Astrocyte (in vitro differentiated cells and primary cell): ENCODE measurements around the gene IFIT2. TPM values are rescaled to one million over a fixed set of nuclear protein-coding genes. Genes with fewer than 3 reads are reported as not detected.

Experiments
- DNase-seq: peaks from one replicate; pipeline ENCODE4 v3.0.0-alpha.2; 2010; ENCODE audit warnings: low read depth
- FAIRE-seq: peaks from 2 replicates; lab custom pipeline; 2011; peaks lifted over from hg19 to GRCh38; lab: Jason Lieb, UNC
- H2AFZ ChIP-seq: 2 replicates; pipeline ENCODE4 v1.6.0; 2012; ENCODE audit warnings: low read depth, low read length, inconsistent platforms
- H3K27ac ChIP-seq: 2 replicates; pipeline ENCODE4 v1.5.1; 2011; ENCODE audit warnings: low read depth, low read length, inconsistent platforms
- H3K27me3 ChIP-seq: 2 replicates; pipeline ENCODE4 v1.6.0; 2011; ENCODE audit warnings: low read length, inconsistent platforms; ENCODE audit not compliant: insufficient read depth
- H3K36me3 ChIP-seq: 2 replicates; pipeline ENCODE4 v1.5.1; 2011; ENCODE audit warnings: low read length, inconsistent platforms; ENCODE audit not compliant: insufficient read depth
- H3K4me1 ChIP-seq: 2 replicates; pipeline ENCODE4 v1.5.1; 2011; ENCODE audit warnings: low read length, inconsistent platforms; ENCODE audit not compliant: insufficient read depth
- H3K4me2 ChIP-seq: 2 replicates; pipeline ENCODE4 v1.6.0; 2012; ENCODE audit warnings: low read length, inconsistent platforms
- H3K4me3 ChIP-seq: 2 replicates; pipeline ENCODE4 v1.5.1; 2011; ENCODE audit warnings: low read depth, mild to moderate bottlenecking, low read length, inconsistent platforms; ENCODE audit not compliant: insufficient read depth
- H3K79me2 ChIP-seq: 2 replicates; pipeline ENCODE4 v1.6.0; 2012; ENCODE audit warnings: mild to moderate bottlenecking, low read length, inconsistent platforms; ENCODE audit not compliant: insufficient read depth
- H3K9ac ChIP-seq: 2 replicates; pipeline ENCODE4 v1.6.0; 2012; ENCODE audit warnings: mild to moderate bottlenecking, low read length, inconsistent platforms
- H3K9me3 ChIP-seq: 2 replicates; pipeline ENCODE4 v1.5.1; 2012; ENCODE audit warnings: low read depth, mild to moderate bottlenecking, low read length, inconsistent platforms; ENCODE audit not compliant: insufficient read depth
- H4K20me1 ChIP-seq: 2 replicates; pipeline ENCODE4 v1.6.0; 2012; ENCODE audit warnings: low read length, inconsistent platforms; ENCODE audit not compliant: insufficient read depth
- H3K27ac Mint-ChIP-seq: one replicate; pipeline ENCODE4 v1.8.0; 2021; ENCODE audit warnings: mild to moderate bottlenecking, mixed read lengths; ENCODE audit not compliant: unreplicated experiment
- H3K27me3 Mint-ChIP-seq: one replicate; pipeline ENCODE4 v1.8.0; 2021; ENCODE audit warnings: low read depth, mixed read lengths; ENCODE audit not compliant: unreplicated experiment
- H3K36me3 Mint-ChIP-seq: one replicate; pipeline ENCODE4 v1.8.0; 2021; ENCODE audit warnings: low read depth, mixed read lengths; ENCODE audit not compliant: unreplicated experiment
- H3K4me1 Mint-ChIP-seq: one replicate; pipeline ENCODE4 v1.8.0; 2021; ENCODE audit warnings: low read depth, mixed read lengths; ENCODE audit not compliant: unreplicated experiment
- H3K4me3 Mint-ChIP-seq: one replicate; pipeline ENCODE4 v1.8.0; 2021; ENCODE audit warnings: mild to moderate bottlenecking, moderate library complexity, mixed read lengths; ENCODE audit not compliant: unreplicated experiment
- H3K9me3 Mint-ChIP-seq: one replicate; pipeline ENCODE4 v1.8.0; 2021; ENCODE audit warnings: mild to moderate bottlenecking, mixed read lengths; ENCODE audit not compliant: unreplicated experiment
- CTCF ChIP-seq: IDR thresholded peaks from 2 replicates; pipeline ENCODE4 v1.5.1; 2011; ENCODE audit warnings: low read depth, mild to moderate bottlenecking, inconsistent platforms, low read length, moderate library complexity; ENCODE audit not compliant: insufficient read depth
- EZH2 ChIP-seq: IDR thresholded peaks from 2 replicates; pipeline ENCODE4 v1.6.1; 2012; ENCODE audit warnings: mild to moderate bottlenecking, low read length, inconsistent platforms; ENCODE audit not compliant: insufficient read depth
- total RNA-seq: library from RNA; stranded (reverse); gene quantifications from 2 replicates; pipeline ENCODE4 v1.2.1, GENCODE V29; 2021

Gene IFIT2
- total RNA-seq, 1 donor from 2014 or later, result 36.0 TPM

- H3K27me3 ChIP-seq, result no peaks in the 10 kb centered on the region
- peak overlapping the region; percentile 76 for H3K4me2 ChIP-seq
- H3K9me3 ChIP-seq, result no peaks in the 10 kb centered on the region
- no peaks in the 10 kb centered on the region for H3K36me3 ChIP-seq
- H3K27me3 Mint-ChIP-seq, result no peaks in the 10 kb centered on the region
- H3K9ac ChIP-seq, result peak overlapping the region; percentile 50
- FAIRE-seq, result no peak
- no peaks in the 10 kb centered on the region for H3K79me2 ChIP-seq
- H3K36me3 Mint-ChIP-seq, result peaks cover 14% of the 10 kb centered on the region
- peaks cover 27% of the 10 kb centered on the region for H3K4me1 ChIP-seq
- H3K27ac ChIP-seq, result peak overlapping the region; percentile 1
- peak; percentile 53 for DNase-seq
- peak overlapping the region; percentile 19 for H3K4me3 ChIP-seq
- H4K20me1 ChIP-seq, result no peaks in the 10 kb centered on the region
- H3K27ac Mint-ChIP-seq, result peak overlapping the region; percentile 95
- peak overlapping the region; percentile 97 for H3K4me3 Mint-ChIP-seq
- H2AFZ ChIP-seq, result peak overlapping the region; percentile 20
- H3K9me3 Mint-ChIP-seq, result no peaks in the 10 kb centered on the region
- peaks cover 57% of the 10 kb centered on the region for H3K4me1 Mint-ChIP-seq
- TF ChIP-seq CTCF (no peak), EZH2 (no peak)
These were observed 30.3 kb downstream of the IFIT2 start for GRCh38 chr10:89332123-89332633.

- no peak overlapping the region for H3K9ac ChIP-seq
- H3K27me3 Mint-ChIP-seq, result no peaks in the 10 kb centered on the region
- no peaks in the 10 kb centered on the region for H3K9me3 Mint-ChIP-seq
- peak overlapping the region; percentile 87 for H3K4me3 Mint-ChIP-seq
- DNase-seq (no peak), FAIRE-seq (no peak)
- peaks cover 35% of the 10 kb centered on the region for H3K36me3 Mint-ChIP-seq
- H4K20me1 ChIP-seq, result no peaks in the 10 kb centered on the region
- no peak overlapping the region for H3K4me2 ChIP-seq
- H3K4me3 ChIP-seq, result no peak overlapping the region
- no peak overlapping the region for H3K27ac Mint-ChIP-seq
- no peaks in the 10 kb centered on the region for H3K36me3 ChIP-seq
- peaks cover 53% of the 10 kb centered on the region for H3K4me1 Mint-ChIP-seq
- no peaks in the 10 kb centered on the region for H3K27me3 ChIP-seq
- no peak overlapping the region for H3K27ac ChIP-seq
- H3K9me3 ChIP-seq, result no peaks in the 10 kb centered on the region
- peaks cover 24% of the 10 kb centered on the region for H3K4me1 ChIP-seq
- H3K79me2 ChIP-seq, result no peaks in the 10 kb centered on the region
- H2AFZ ChIP-seq, result no peak overlapping the region
- TF ChIP-seq CTCF, result no peak
- no peak for TF ChIP-seq EZH2
These were observed 33.4 kb downstream of the IFIT2 start for GRCh38 chr10:89335226-89335625.

- no peaks in the 10 kb centered on the region for H3K9me3 ChIP-seq
- H3K36me3 ChIP-seq, result no peaks in the 10 kb centered on the region
- DNase-seq (no peak), FAIRE-seq (no peak)
- H3K4me3 ChIP-seq, result no peak overlapping the region
- no peaks in the 10 kb centered on the region for H3K9me3 Mint-ChIP-seq
- no peak overlapping the region for H3K27ac ChIP-seq
- no peaks in the 10 kb centered on the region for H4K20me1 ChIP-seq
- peaks cover 48% of the 10 kb centered on the region for H3K4me1 Mint-ChIP-seq
- H3K27me3 ChIP-seq, result no peaks in the 10 kb centered on the region
- peak overlapping the region; percentile 87 for H3K4me3 Mint-ChIP-seq
- peaks cover 20% of the 10 kb centered on the region for H3K4me1 ChIP-seq
- no peaks in the 10 kb centered on the region for H3K79me2 ChIP-seq
- H3K27ac Mint-ChIP-seq, result peak overlapping the region; percentile 68
- no peaks in the 10 kb centered on the region for H3K27me3 Mint-ChIP-seq
- no peak for TF ChIP-seq CTCF
- TF ChIP-seq EZH2, result no peak
- H3K9ac ChIP-seq, result no peak overlapping the region
- no peak overlapping the region for H2AFZ ChIP-seq
- no peak overlapping the region for H3K4me2 ChIP-seq
- peaks cover 42% of the 10 kb centered on the region for H3K36me3 Mint-ChIP-seq
These were observed 34.4 kb downstream of the IFIT2 start for GRCh38 chr10:89336241-89336640.
